Upper lobe of right lung (tissue), 1 donor: ENCODE results near the gene APP. TPM values are rescaled to one million over a fixed set of nuclear protein-coding genes. Genes with fewer than 3 reads are reported as not detected.

Source experiments
- ATAC-seq: fragments of 200-7000 bp; cut with Tn5 transposase; one replicate; pipeline ENCODE4 v1.9.1; 2020; ENCODE audit warnings: mild to moderate bottlenecking, moderate library complexity
- DNase-seq: peaks from one replicate; pipeline ENCODE4 v3.0.0-alpha.2; 2020
- H3K27ac ChIP-seq: fragments of 200-600 bp; one replicate; pipeline ENCODE4 v1.8.0; 2022
- H3K27me3 ChIP-seq: fragments of 200-600 bp; one replicate; pipeline ENCODE4 v1.8.0; 2022; ENCODE audit warnings: mild to moderate bottlenecking
- H3K36me3 ChIP-seq: fragments of 200-600 bp; one replicate; pipeline ENCODE4 v1.8.0; 2022
- H3K4me1 ChIP-seq: fragments of 200-600 bp; one replicate; pipeline ENCODE4 v1.8.0; 2022
- H3K4me3 ChIP-seq: fragments of 200-600 bp; one replicate; pipeline ENCODE4 v1.8.0; 2022; ENCODE audit warnings: mild to moderate bottlenecking
- H3K9me3 ChIP-seq: fragments of 200-600 bp; one replicate; pipeline ENCODE4 v1.8.0; 2022
- intact Hi-C: fragments of 100-400 bp; cut with DNase I; formaldehyde crosslinking; loops from one replicate; pipeline ENCODE4 v1.11.0; 2022
- total RNA-seq: library from RNA; stranded (reverse); fragmentation: NEBNext Ultra II Directional; extraction: Animal tissue kit (Norgen Biotek cat#: 25700); gene quantifications from one replicate; pipeline ENCODE4 v1.2.1, GENCODE V29; 2021
- TF ChIP-seq, protein P1 (sequence below): fragments of 200-600 bp; IDR thresholded peaks from one replicate; pipeline ENCODE4 v1.8.0; 2022; ENCODE audit warnings: antibody characterized with exemption
- donor health status: DM: no; HTN: yes; CAD: no; lungs with severe emphysema.

Gene APP
- total RNA-seq, 1 donor from 2014 or later, result 480 TPM

DNA sequence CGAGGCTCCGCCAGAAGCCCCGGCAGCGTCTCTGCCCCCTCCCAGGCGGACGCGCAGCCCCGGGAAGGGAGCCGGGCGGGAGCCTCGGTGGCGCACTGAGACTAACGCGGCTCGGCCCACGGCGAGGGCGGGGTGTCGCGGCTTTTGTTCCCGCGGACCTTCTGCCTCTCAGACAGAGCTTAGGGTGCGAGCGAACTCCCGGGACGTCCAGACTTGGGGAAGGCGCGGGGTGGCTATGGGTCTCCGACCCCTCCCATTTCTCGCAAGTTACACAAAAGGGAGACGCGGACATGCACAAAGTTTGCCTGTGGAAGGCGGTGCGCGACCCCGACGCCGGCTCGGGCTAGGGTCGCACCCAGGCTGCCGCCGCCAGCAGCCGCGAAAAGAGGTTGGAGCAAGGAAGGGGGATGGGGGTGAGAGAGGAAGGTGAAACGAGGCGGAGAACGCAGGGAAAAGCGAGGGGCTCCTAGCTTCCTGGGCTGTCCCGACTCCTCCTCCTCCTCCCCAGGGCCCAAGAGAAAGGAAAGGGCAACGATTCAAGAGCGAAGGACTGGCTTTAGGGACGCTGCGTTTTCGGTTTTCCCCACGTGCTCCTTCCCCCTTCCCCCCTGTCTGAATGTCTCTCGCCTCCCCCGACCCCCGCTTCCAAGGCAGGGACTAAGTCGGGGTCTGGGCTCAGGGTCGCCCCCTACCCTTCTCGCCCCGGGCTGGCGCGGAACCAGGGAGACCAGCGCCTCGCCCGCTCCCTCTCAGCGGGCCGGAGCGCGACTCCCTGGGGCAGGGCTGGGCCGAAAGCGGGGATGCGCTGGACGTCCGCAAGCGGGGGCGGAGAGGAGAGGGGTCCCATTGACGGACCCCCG lies 729 bp downstream of the APP start:
- H3K4me3 ChIP-seq, result peak overlapping the region; percentile 93
- intact Hi-C loops, result loop anchor here (10.0 kb wide), 1 partner anchor 285 kb away; no protein-coding TSS in a partner anchor
- DNase-seq (peak; percentile 82), ATAC-seq (peak; percentile 67)
- H3K27ac ChIP-seq, result peak overlapping the region; percentile 85
- TF ChIP-seq, protein P1, sequence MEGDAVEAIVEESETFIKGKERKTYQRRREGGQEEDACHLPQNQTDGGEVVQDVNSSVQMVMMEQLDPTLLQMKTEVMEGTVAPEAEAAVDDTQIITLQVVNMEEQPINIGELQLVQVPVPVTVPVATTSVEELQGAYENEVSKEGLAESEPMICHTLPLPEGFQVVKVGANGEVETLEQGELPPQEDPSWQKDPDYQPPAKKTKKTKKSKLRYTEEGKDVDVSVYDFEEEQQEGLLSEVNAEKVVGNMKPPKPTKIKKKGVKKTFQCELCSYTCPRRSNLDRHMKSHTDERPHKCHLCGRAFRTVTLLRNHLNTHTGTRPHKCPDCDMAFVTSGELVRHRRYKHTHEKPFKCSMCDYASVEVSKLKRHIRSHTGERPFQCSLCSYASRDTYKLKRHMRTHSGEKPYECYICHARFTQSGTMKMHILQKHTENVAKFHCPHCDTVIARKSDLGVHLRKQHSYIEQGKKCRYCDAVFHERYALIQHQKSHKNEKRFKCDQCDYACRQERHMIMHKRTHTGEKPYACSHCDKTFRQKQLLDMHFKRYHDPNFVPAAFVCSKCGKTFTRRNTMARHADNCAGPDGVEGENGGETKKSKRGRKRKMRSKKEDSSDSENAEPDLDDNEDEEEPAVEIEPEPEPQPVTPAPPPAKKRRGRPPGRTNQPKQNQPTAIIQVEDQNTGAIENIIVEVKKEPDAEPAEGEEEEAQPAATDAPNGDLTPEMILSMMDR, result no peak
- no peaks in the 10 kb centered on the region for H3K27me3 ChIP-seq
- H3K36me3 ChIP-seq, result no peaks in the 10 kb centered on the region
- H3K9me3 ChIP-seq, result no peaks in the 10 kb centered on the region
- peaks cover 24% of the 10 kb centered on the region for H3K4me1 ChIP-seq

GRCh38 chr21:26169061-26169610 lies 1.4 kb downstream of the APP start:
- Histone ChIP-seq H3K9me3 (no peaks in the 10 kb centered on the region), H3K27me3 (no peaks in the 10 kb centered on the region), H3K36me3 (no peaks in the 10 kb centered on the region), H3K27ac (peak overlapping the region; percentile 85), H3K4me1 (peaks cover 24% of the 10 kb centered on the region), H3K4me3 (peak overlapping the region; percentile 93)
- DNase-seq, result no peak
- TF ChIP-seq, protein P1, result peak; percentile 24
- intact Hi-C loops, result no loop called here
- peak; percentile 36 for ATAC-seq

DNA sequence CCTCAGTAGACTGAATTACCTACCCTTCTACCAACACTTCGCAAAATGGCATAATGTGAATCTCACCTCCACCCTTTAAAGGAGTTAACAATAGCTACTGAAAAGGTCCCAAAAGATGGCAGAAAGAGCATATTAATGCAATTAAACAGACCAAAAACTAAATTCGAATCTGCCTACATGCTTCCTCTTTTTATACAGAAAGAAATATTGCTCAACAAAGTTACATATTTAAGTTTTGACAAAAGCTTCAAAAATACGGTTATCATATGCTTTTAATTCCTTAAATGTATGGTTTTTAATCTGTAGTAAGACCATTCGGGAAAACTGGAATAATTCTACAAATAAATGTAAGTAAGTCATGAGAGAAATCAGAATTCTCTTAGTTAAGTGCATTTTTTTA lies 2.2 kb downstream of the APP start:
- ATAC-seq, result no peak
- H3K36me3 ChIP-seq, result no peaks in the 10 kb centered on the region
- H3K4me1 ChIP-seq, result peaks cover 24% of the 10 kb centered on the region
- DNase-seq, result no peak
- intact Hi-C loops, result no loop called here
- peak overlapping the region; percentile 85 for H3K27ac ChIP-seq
- H3K27me3 ChIP-seq, result no peaks in the 10 kb centered on the region
- H3K9me3 ChIP-seq, result no peaks in the 10 kb centered on the region
- TF ChIP-seq, protein P1, result no peak
- H3K4me3 ChIP-seq, result peak overlapping the region; percentile 93

- Histone ChIP-seq H3K27me3 (no peaks in the 10 kb centered on the region), H3K4me1 (peaks cover 24% of the 10 kb centered on the region), H3K36me3 (no peaks in the 10 kb centered on the region), H3K9me3 (no peaks in the 10 kb centered on the region), H3K27ac (peak overlapping the region; percentile 85), H3K4me3 (peak overlapping the region; percentile 93)
- intact Hi-C loops, result no loop called here
- DNase-seq, result no peak
- TF ChIP-seq, protein P1, result no peak
- no peak for ATAC-seq
These were observed 3.0 kb downstream of the APP start for GRCh38 chr21:26167593-26167992.

DNA sequence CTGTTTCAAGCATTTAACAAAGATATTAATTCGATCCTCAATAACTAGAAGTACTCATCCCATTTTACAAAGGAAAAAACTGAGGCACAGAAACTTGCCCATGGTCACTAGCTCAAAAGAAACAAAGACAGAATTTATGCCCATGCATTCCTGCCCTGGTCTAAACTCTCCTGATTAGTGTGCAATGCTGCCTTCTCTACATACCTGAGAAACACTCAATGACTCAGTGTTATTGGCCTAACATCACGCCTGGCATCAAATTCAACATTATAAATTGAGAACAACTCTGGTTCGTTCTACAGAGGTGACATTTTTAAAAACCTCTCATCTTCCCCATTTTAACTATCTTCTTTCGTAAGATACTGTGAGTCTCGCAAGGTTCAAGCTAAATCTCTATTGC lies 5.2 kb downstream of the APP start:
- intact Hi-C loops, result no loop called here
- H3K27me3 ChIP-seq, result no peaks in the 10 kb centered on the region

More for the DNA sequence above, 5.2 kb downstream of the APP start:
- ATAC-seq (peak; percentile 19), DNase-seq (no peak)
- no peaks in the 10 kb centered on the region for H3K36me3 ChIP-seq
- H3K4me1 ChIP-seq, result peaks cover 16% of the 10 kb centered on the region
- H3K4me3 ChIP-seq, result no peak overlapping the region
- no peak overlapping the region for H3K27ac ChIP-seq
- TF ChIP-seq, protein P1, result no peak
- H3K9me3 ChIP-seq, result no peaks in the 10 kb centered on the region
